Vagina (tissue), 2 donors: ENCODE measurements around the gene OR5H2.

Experiments
- CTCF ChIP-seq, 3 experiments: fragments of 450-650 bp in 2 of 3; fragments of 200-600 bp in 1 of 3; sonication (generic) in 1 of 3; IDR thresholded peaks; one replicate each; pipeline ENCODE4 v1.5.1; 2017 to 2019; ENCODE audit warnings: antibody characterized with exemption in 3 of 3, mild to moderate bottlenecking in 2 of 3, moderate library complexity in 2 of 3
- POLR2AphosphoS5 ChIP-seq, 2 donors: sonication (generic); formaldehyde crosslinking; IDR thresholded peaks; one replicate each; pipeline ENCODE4 v1.9.0; 2017; ENCODE audit warnings: antibody characterized with exemption in 2 of 2, mild to moderate bottlenecking in 2 of 2, low read depth in 1 of 2; ENCODE audit not compliant: insufficient read depth in 1 of 2

GRCh38 chr3:98323425-98323824 is 41.1 kb downstream of the OR5H2 start:
- TF ChIP-seq CTCF (IDR thresholded peaks at IDR 0.05) (no peak), POLR2AphosphoS5 (IDR thresholded peaks at IDR 0.05; ENCODE audit: insufficient read depth in 1 of 2, low read depth in 1 of 2) (no peak)
